ENCODE data around the gene EIF6.

EIF6 gene

GRCh38 chr20:35303735-35304491 lies 19.3 kb upstream of the EIF6 start:
- no peak overlapping the region for H3K4me3 ChIP-seq (ENCODE audit: low read depth, low read length)
- TF ChIP-seq ZNF548 (tag by site-specific recombination; IDR thresholded peaks at IDR 0.05) (no peak), ZNF37A (tag by site-specific recombination; IDR thresholded peaks at IDR 0.05) (no peak), ZNF2 (tag by site-specific recombination; IDR thresholded peaks at IDR 0.05) (peak; percentile 56; the same call in 1 of the 2 replicates), SP7 (tag by site-specific recombination; IDR thresholded peaks at IDR 0.05) (no peak), ZNF19 (tag by site-specific recombination; IDR thresholded peaks at IDR 0.05; ENCODE audit: low read depth) (no peak), OVOL3 (tag by site-specific recombination; IDR thresholded peaks at IDR 0.05) (no peak), ZSCAN30 (tag by site-specific recombination; IDR thresholded peaks at IDR 0.05) (peak; percentile 55; the same call in 1 of the 2 replicates), ZNF335 (tag by site-specific recombination; conservative IDR thresholded peaks at IDR 0.05) (peak; percentile 29; the same call in 1 of the 2 replicates), ZNF692 (tag by site-specific recombination; IDR thresholded peaks at IDR 0.05) (peak; percentile 54; the same call in 1 of the 2 replicates), ZBTB17 (tag by site-specific recombination; IDR thresholded peaks at IDR 0.05) (peak; percentile 51; the same call in 1 of the 2 replicates), KLF9 (tag by site-specific recombination; IDR thresholded peaks at IDR 0.05; ENCODE audit: low read depth) (no peak), ZNF214 (tag by site-specific recombination; IDR thresholded peaks at IDR 0.05; ENCODE audit: borderline replicate concordance) (no peak), ZEB2 (tag by site-specific recombination; IDR thresholded peaks at IDR 0.05) (peak; percentile 59; the same call in 1 of the 2 replicates), FEZF1 (tag by site-specific recombination; IDR thresholded peaks at IDR 0.05) (no peak), ZNF266 (tag by site-specific recombination; IDR thresholded peaks at IDR 0.05; ENCODE audit: low read depth) (no peak), ZNF600 (tag by site-specific recombination; IDR thresholded peaks at IDR 0.05) (0 out of 2 replicates have a peak, but pooled peaks have one; percentile 35), ZNF248 (tag by site-specific recombination; IDR thresholded peaks at IDR 0.05) (no peak), ZNF354C (tag by site-specific recombination; IDR thresholded peaks at IDR 0.05; ENCODE audit: borderline replicate concordance, low read depth) (no peak), PBX3 (CRISPR knock-in tag; IDR thresholded peaks at IDR 0.05) (no peak), KLF8 (tag by site-specific recombination; IDR thresholded peaks at IDR 0.05) (0 out of 2 replicates have a peak, but pooled peaks have one; percentile 26), WT1 (tag by site-specific recombination; IDR thresholded peaks at IDR 0.05) (peak; percentile 47), PATZ1 (tag by site-specific recombination; IDR thresholded peaks at IDR 0.05) (peak; percentile 38), SP3 (tag by site-specific recombination; IDR thresholded peaks at IDR 0.05) (0 out of 2 replicates have a peak, but pooled peaks have one; percentile 14), ZNF596 (tag by site-specific recombination; IDR thresholded peaks at IDR 0.05) (no peak), BCL11A (tag by site-specific recombination; IDR thresholded peaks at IDR 0.05; ENCODE audit: low read depth) (no peak), ZSCAN4 (tag by site-specific recombination; IDR thresholded peaks at IDR 0.05) (no peak), ZNF394 (tag by site-specific recombination; IDR thresholded peaks at IDR 0.05; ENCODE audit: borderline replicate concordance) (no peak), PRDM10 (tag by site-specific recombination; IDR thresholded peaks at IDR 0.05) (peak; percentile 25; the same call in 1 of the 2 replicates)

More at GRCh38 chr20:35303735-35304491, 19.3 kb upstream of the EIF6 start:
- no peak overlapping the region for H3K27ac ChIP-seq (ENCODE audit: extremely low read depth, low read depth, low read length)
- no peaks in the 10 kb centered on the region for H3K9me3 ChIP-seq (ENCODE audit: control insufficient read depth, insufficient read depth, low read depth, low read length)
- ChIA-PET CTCF (interaction anchor here (0.5 to 13.7 kb wide), 33 partner anchors 9 to 965 kb away, joined by 3 to 236 read pairs (median 5); partner anchors contain the start of genes EIF6, GDF5 and MMP24OS), POLR2A (interaction anchor here (1.4 kb wide), 1 partner anchor 26 kb away, joined by 5 read pairs; the partner anchor contains the start of gene MMP24OS)
- no peaks in the 10 kb centered on the region; the same call in 1 of the 2 replicates for H3K4me1 ChIP-seq (ENCODE audit: control insufficient read depth, insufficient read depth, low read length)
- H3K36me3 ChIP-seq (ENCODE audit: control insufficient read depth in 2 of 2, insufficient read depth in 1 of 2, low read length in 2 of 2) = peaks cover 0 to 13% of the 10 kb centered on the region in 2 experiments; a peak in 1 of 3 replicates

Data from HEK293 (cell line).